HUES6 (cell line): Measurements from ENCODE around the gene TET2.
"Not testable (repeated sequence)": the region's sequence is repeated elsewhere in the genome, so short reads cannot be mapped to it uniquely, and the experiment has no call there.

Experiments used
- H3K27ac ChIP-seq: 2 replicates; pipeline ENCODE4 v1.7.0; 2013; ENCODE audit warnings: low read depth, mild to moderate bottlenecking, low read length, inconsistent platforms
- H3K27me3 ChIP-seq: 2 replicates; pipeline ENCODE4 v1.6.1; 2013; ENCODE audit warnings: low read length; ENCODE audit not compliant: control insufficient read depth, insufficient read depth
- H3K36me3 ChIP-seq: 2 replicates; pipeline ENCODE4 v1.6.1; 2013; ENCODE audit warnings: low read length; ENCODE audit not compliant: control insufficient read depth, insufficient read depth
- H3K4me1 ChIP-seq: 2 replicates; pipeline ENCODE4 v1.6.1; 2013; ENCODE audit warnings: low read length; ENCODE audit not compliant: control insufficient read depth, insufficient read depth
- H3K4me3 ChIP-seq: 2 replicates; pipeline ENCODE4 v1.5.1; 2013; ENCODE audit warnings: low read depth, low read length
- H3K9ac ChIP-seq: one replicate; pipeline ENCODE4 v1.6.1; 2013; ENCODE audit warnings: mild to moderate bottlenecking, low read length
- H3K9me3 ChIP-seq: 2 replicates; pipeline ENCODE4 v1.6.1; 2013; ENCODE audit warnings: low read depth, low read length; ENCODE audit not compliant: control insufficient read depth, insufficient read depth

The TET2 gene

GRCh38 chr4:105293360-105293759 is 146.7 kb downstream of the TET2 start:
- Histone ChIP-seq H3K4me1 (no peaks in the 10 kb centered on the region), H3K9me3 (no peaks in the 10 kb centered on the region), H3K36me3 (no peaks in the 10 kb centered on the region), H3K4me3 (no peak overlapping the region), H3K9ac (no peak overlapping the region), H3K27ac (no peak overlapping the region), H3K27me3 (no peaks in the 10 kb centered on the region)

- Histone ChIP-seq H3K4me1 (no peaks in the 10 kb centered on the region), H3K9me3 (no peaks in the 10 kb centered on the region), H3K36me3 (no peaks in the 10 kb centered on the region), H3K4me3 (no peak overlapping the region), H3K27ac (no peak overlapping the region), H3K9ac (no peak overlapping the region), H3K27me3 (no peaks in the 10 kb centered on the region)
Measured at GRCh38 chr4:105296672-105297071, 150.0 kb downstream of the TET2 start.

- not testable (repeated sequence) for H3K4me1 ChIP-seq, H3K9me3 ChIP-seq, H3K27ac ChIP-seq, H3K4me3 ChIP-seq, H3K36me3 ChIP-seq, H3K27me3 ChIP-seq, H3K9ac ChIP-seq
Measured at GRCh38 chr4:105299027-105299426, 152.4 kb downstream of the TET2 start.

- no peaks in the 10 kb centered on the region for H3K36me3 ChIP-seq
- H3K9ac ChIP-seq, result no peak overlapping the region
- no peak overlapping the region for H3K4me3 ChIP-seq
- no peak overlapping the region for H3K27ac ChIP-seq
- no peaks in the 10 kb centered on the region for H3K4me1 ChIP-seq
- H3K9me3 ChIP-seq, result peaks cover 5% of the 10 kb centered on the region; the same call in 1 of the 2 replicates
- no peaks in the 10 kb centered on the region for H3K27me3 ChIP-seq
Measured at GRCh38 chr4:105304085-105304484, 157.4 kb downstream of the TET2 start.

- H3K4me3 ChIP-seq, result no peak overlapping the region
- H3K27me3 ChIP-seq, result no peaks in the 10 kb centered on the region
- H3K9me3 ChIP-seq, result peaks cover 5% of the 10 kb centered on the region; the same call in 1 of the 2 replicates
- H3K4me1 ChIP-seq, result no peaks in the 10 kb centered on the region
- H3K27ac ChIP-seq, result no peak overlapping the region
- no peaks in the 10 kb centered on the region for H3K36me3 ChIP-seq
- H3K9ac ChIP-seq, result no peak overlapping the region
Measured at GRCh38 chr4:105305019-105305836, 158.6 kb downstream of the TET2 start.

GRCh38 chr4:105306158-105306781 is 159.6 kb downstream of the TET2 start:
- Histone ChIP-seq H3K27ac (no peak overlapping the region), H3K36me3 (no peaks in the 10 kb centered on the region), H3K27me3 (no peaks in the 10 kb centered on the region), H3K4me3 (no peak overlapping the region), H3K9ac (no peak overlapping the region), H3K9me3 (peaks cover 5% of the 10 kb centered on the region; the same call in 1 of the 2 replicates), H3K4me1 (no peaks in the 10 kb centered on the region)

GRCh38 chr4:105306820-105307219 is 160.1 kb downstream of the TET2 start:
- no peaks in the 10 kb centered on the region for H3K4me1 ChIP-seq
- H3K9me3 ChIP-seq, result peaks cover 5% of the 10 kb centered on the region; the same call in 1 of the 2 replicates
- no peak overlapping the region for H3K4me3 ChIP-seq
- no peak overlapping the region for H3K9ac ChIP-seq
- no peaks in the 10 kb centered on the region for H3K27me3 ChIP-seq
- H3K27ac ChIP-seq, result no peak overlapping the region
- H3K36me3 ChIP-seq, result no peaks in the 10 kb centered on the region

- Histone ChIP-seq H3K9ac (no peak overlapping the region), H3K27me3 (no peaks in the 10 kb centered on the region), H3K27ac (no peak overlapping the region), H3K9me3 (peaks cover 4% of the 10 kb centered on the region), H3K36me3 (no peaks in the 10 kb centered on the region), H3K4me1 (no peaks in the 10 kb centered on the region), H3K4me3 (no peak overlapping the region)
Measured at GRCh38 chr4:105318486-105318885, 171.8 kb downstream of the TET2 start.

GRCh38 chr4:105327222-105327621 is 180.5 kb downstream of the TET2 start:
- H3K27me3 ChIP-seq, result no peaks in the 10 kb centered on the region

GRCh38 chr4:105327956-105328355 is 181.3 kb downstream of the TET2 start:
- no peaks in the 10 kb centered on the region for H3K27me3 ChIP-seq
- H3K4me1 ChIP-seq, result no peaks in the 10 kb centered on the region; the same call in 1 of the 2 replicates
- H3K9me3 ChIP-seq, result no peaks in the 10 kb centered on the region
- no peak overlapping the region for H3K4me3 ChIP-seq
- H3K9ac ChIP-seq, result no peak overlapping the region
- no peak overlapping the region for H3K27ac ChIP-seq
- H3K36me3 ChIP-seq, result no peaks in the 10 kb centered on the region

More at GRCh38 chr4:105327222-105327621, 180.5 kb downstream of the TET2 start:
- Histone ChIP-seq H3K4me1 (no peaks in the 10 kb centered on the region; the same call in 1 of the 2 replicates), H3K9me3 (no peaks in the 10 kb centered on the region), H3K9ac (no peak overlapping the region), H3K36me3 (no peaks in the 10 kb centered on the region), H3K27ac (no peak overlapping the region), H3K4me3 (no peak overlapping the region)

GRCh38 chr4:105329081-105329480 is 182.4 kb downstream of the TET2 start:
- Histone ChIP-seq H3K9ac (no peak overlapping the region), H3K4me3 (no peak overlapping the region), H3K36me3 (no peaks in the 10 kb centered on the region), H3K9me3 (no peaks in the 10 kb centered on the region), H3K27me3 (no peaks in the 10 kb centered on the region), H3K4me1 (no peaks in the 10 kb centered on the region; the same call in 1 of the 2 replicates), H3K27ac (no peak overlapping the region)
